ENCODE results near the gene LYL1. TPM values are rescaled to one million over a fixed set of nuclear protein-coding genes. Genes with fewer than 3 reads are reported as not detected.

LYL1 gene
- total and polyA plus RNA-seq, 9 of the 15 experiments (the other 6 are each of a cell fraction or from before 2014, with no cell fraction given) = 1.3 to 266 (median 34.0) TPM

DNA sequence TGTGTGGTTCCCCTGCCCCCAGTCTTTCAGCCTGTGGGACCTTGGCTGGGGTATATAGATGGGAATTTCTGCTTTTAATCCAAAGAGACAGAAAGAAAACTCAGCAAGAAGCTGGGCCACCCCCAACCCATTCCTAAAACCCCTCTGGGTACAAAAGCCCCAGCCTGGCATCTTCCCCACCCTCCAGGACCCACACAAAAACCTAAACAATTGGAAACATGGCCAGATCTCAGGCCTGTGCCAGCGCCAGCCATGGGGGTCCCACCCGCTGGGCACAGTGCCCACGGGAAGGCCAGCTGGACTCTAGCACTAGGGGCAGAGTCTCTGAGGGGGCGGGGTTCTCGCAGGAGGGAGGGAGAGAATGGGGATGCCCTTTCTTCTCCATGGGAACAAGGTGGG, 8.6 kb downstream of the LYL1 start:
- Histone ChIP-seq H3K4me1 (replicated peaks in 1 of 2; ENCODE audit: control insufficient read depth in 2 of 2, insufficient read depth in 2 of 2, low read length in 2 of 2) (peaks cover 36 to 85% of the 10 kb centered on the region in 2 experiments), H3K4me2 (ENCODE audit: insufficient read depth, low read length) (no peak overlapping the region)
- in situ Hi-C loops (cut with MboI) = loop anchor here (5.0 kb wide), 1 partner anchor 117 kb away; no protein-coding TSS in a partner anchor

More for the DNA sequence above, 8.6 kb downstream of the LYL1 start:
- TF ChIP-seq CREB3L1 (IDR thresholded peaks at IDR 0.05; ENCODE audit: borderline replicate concordance, low read depth) = no peak
- TF ChIP-seq FOXP4 (CRISPR knock-in tag; IDR thresholded peaks at IDR 0.05; ENCODE audit: borderline replicate concordance) = 0 out of 2 replicates have a peak, but pooled peaks have one; percentile 34
- 0 out of 2 replicates have a peak, but pooled peaks have one; percentile 5 for TF ChIP-seq POLR2G (IDR thresholded peaks at IDR 0.05; ENCODE audit: low read depth, low read length)
- TF ChIP-seq RFX5 (IDR thresholded peaks at IDR 0.05; ENCODE audit: low read depth, low read length) = no peak
- 0 out of 2 replicates have a peak, but pooled peaks have one; percentile 6 for TF ChIP-seq MTA3 (IDR thresholded peaks at IDR 0.05; ENCODE audit: borderline replicate concordance)
- DNase-seq (ENCODE audit: extremely low read depth in 1 of 4, low spot score in 3 of 4) (no peak), FAIRE-seq (no peak), ATAC-seq (no peak)
- no peaks in the 10 kb centered on the region for H3K9me1 ChIP-seq (ENCODE audit: control insufficient read depth, insufficient read depth, low read length)
- peak overlapping the region in 1 of 2 experiments; percentile 86; a peak in 2 of 4 replicates for H3K9ac ChIP-seq (ENCODE audit: insufficient read depth in 1 of 2, low read depth in 2 of 2, low read length in 2 of 2)
- no peak overlapping the region for H2AFZ ChIP-seq (ENCODE audit: low read depth, low read length)
- ChIA-PET CTCF (ENCODE audit: low intra/inter-chr PET ratio) (interaction anchor here (0.5 to 4.7 kb wide), 7 partner anchors 19 to 229 kb away, joined by 3 to 59 read pairs (median 5); no protein-coding TSS in a partner anchor), POLR2A (interaction anchor here (0.7 to 2.8 kb wide), 13 partner anchors 9 to 214 kb away, joined by 3 to 17 read pairs (median 4); partner anchors contain the start of gene DAND5)
- no peaks in the 10 kb centered on the region for H3K9me3 ChIP-seq (replicated peaks; ENCODE audit: control insufficient read depth, insufficient read depth, low read depth, low read length)
- 47% methylated on average over 5 of the region's 5 CpGs for WGBS (ENCODE audit: insufficient coverage, low coverage, missing lambda C conversion rate)
- no peak overlapping the region for H3K27ac ChIP-seq (ENCODE audit: extremely low read depth, low read depth, low read length)
- H3K36me3 ChIP-seq (ENCODE audit: control insufficient read depth, insufficient read depth, low read length) = peaks cover 11% of the 10 kb centered on the region; the same call in 1 of the 3 replicates
- peaks cover 14% of the 10 kb centered on the region for H3K79me2 ChIP-seq (ENCODE audit: control insufficient read depth, insufficient read depth, low read length)
- no peaks in the 10 kb centered on the region for H4K20me1 ChIP-seq (replicated peaks; ENCODE audit: control insufficient read depth, insufficient read depth, low read length)
- no peak overlapping the region for H3K4me3 ChIP-seq
- intact Hi-C loops (cut with micrococcal nuclease) = loop anchor here (1.0 to 5.0 kb wide), 2 partner anchors 62 to 117 kb away; no protein-coding TSS in a partner anchor
- no peaks in the 10 kb centered on the region for H3K27me3 ChIP-seq (ENCODE audit: control insufficient read depth in 2 of 2, insufficient read depth in 2 of 2, low read length in 2 of 2)
- no TSS peak for BruUV-seq (replicated peaks)

All from K562 (cell line).